Endothelial cell of umbilical vein (primary cell): Measurements from ENCODE around the gene DERL3. TPM values are rescaled to one million over a fixed set of nuclear protein-coding genes. Genes with fewer than 3 reads are reported as not detected.

Experiments
- BruUV-seq: library from RNA; stranded (reverse); fragments of 400-500 nt; replicated peaks from 2 replicates; lab custom pipeline; 2021; lab: Mats Ljungman, UMichigan
- CTCF ChIA-PET: fragments of 300-600, 350-600 bp; sonication (Branson Sonifier 250); formaldehyde crosslinking; loops from one replicate; lab custom pipeline; 2021; ENCODE audit warnings: antibody characterized with exemption, inconsistent platforms; lab: Charles Lee
- POLR2A ChIA-PET: fragments of 300-600, 350-600 bp; sonication (Branson Sonifier 250); formaldehyde crosslinking; loops from one replicate; lab custom pipeline; 2021; ENCODE audit warnings: antibody characterized with exemption, inconsistent platforms; lab: Charles Lee
- DNase-seq: peaks from one replicate; pipeline ENCODE4 v3.0.0-alpha.2; 2011; ENCODE audit warnings: low read depth, low spot score
- FAIRE-seq: peaks from 2 replicates; lab custom pipeline; 2011; peaks lifted over from hg19 to GRCh38; lab: Jason Lieb, UNC
- H2AFZ ChIP-seq: 2 replicates; pipeline ENCODE4 v1.6.0; 2012; ENCODE audit warnings: low read depth, low read length, control low read depth, inconsistent platforms
- H3K27ac ChIP-seq: 2 replicates; pipeline ENCODE4 v1.5.1; 2011; ENCODE audit warnings: low read depth, mild to moderate bottlenecking, control low read depth, low read length, moderate library complexity; ENCODE audit not compliant: insufficient read depth
- H3K27me3 ChIP-seq, 2 experiments: 2 replicates each; pipeline versions ENCODE4 v1.6.0 to v1.6.1; 2011; ENCODE audit warnings: low read length in 2 of 2, mixed read lengths in 1 of 2; ENCODE audit not compliant: control insufficient read depth in 2 of 2, insufficient read depth in 2 of 2
- H3K36me3 ChIP-seq, 2 experiments: 2 replicates in 1 of 2; 3 replicates in 1 of 2; pipeline ENCODE4 v1.5.1; 2011; ENCODE audit warnings: low read length in 2 of 2, mild to moderate bottlenecking in 1 of 2, moderate library complexity in 1 of 2; ENCODE audit not compliant: control insufficient read depth in 2 of 2, insufficient read depth in 2 of 2; ENCODE audit errors: extremely low read depth in 1 of 2
- H3K4me1 ChIP-seq: 3 replicates; pipeline ENCODE4 v1.5.1; 2011; ENCODE audit warnings: mild to moderate bottlenecking, low read length; ENCODE audit not compliant: control insufficient read depth, insufficient read depth; ENCODE audit errors: extremely low read depth
- H3K4me2 ChIP-seq: 2 replicates; pipeline ENCODE4 v1.6.1; 2011; ENCODE audit warnings: low read length, control low read depth, mixed read lengths; ENCODE audit not compliant: insufficient read depth
- H3K4me3 ChIP-seq, 3 experiments: fragments of 200-600 bp in 1 of 3; sonication (generic), shearing (Covaris generic) in 1 of 3; replicated peaks in 1 of 3; 2 replicates each; pipeline ENCODE4 v1.5.1; 2011 to 2016; ENCODE audit warnings: control low read depth in 3 of 3, low read length in 3 of 3, mild to moderate bottlenecking in 2 of 3, inconsistent platforms in 1 of 3, low read depth in 1 of 3, moderate library complexity in 1 of 3; ENCODE audit not compliant: insufficient read depth in 1 of 3
- H3K79me2 ChIP-seq: 2 replicates; pipeline ENCODE4 v1.6.0; 2012; ENCODE audit warnings: low read length, inconsistent platforms; ENCODE audit not compliant: control insufficient read depth, insufficient read depth
- H3K9ac ChIP-seq: replicated peaks from 2 replicates; pipeline ENCODE3; 2011; ENCODE audit warnings: low read length, control low read depth; ENCODE audit not compliant: insufficient read depth; ENCODE audit errors: extremely low read depth
- H3K9me1 ChIP-seq: replicated peaks from 3 replicates; pipeline ENCODE4 v1.6.0; 2011; ENCODE audit warnings: mild to moderate bottlenecking, low read length; ENCODE audit not compliant: control insufficient read depth, insufficient read depth; ENCODE audit errors: extremely low read depth
- H3K9me3 ChIP-seq: replicated peaks from 2 replicates; pipeline ENCODE4 v1.5.1; 2012; ENCODE audit warnings: low read length, inconsistent platforms; ENCODE audit not compliant: control insufficient read depth, insufficient read depth
- H4K20me1 ChIP-seq: replicated peaks from 2 replicates; pipeline ENCODE3; 2011; ENCODE audit warnings: mild to moderate bottlenecking, low read length; ENCODE audit not compliant: control insufficient read depth, insufficient read depth; ENCODE audit errors: extremely low read depth
- EZH2 ChIP-seq: IDR thresholded peaks from 2 replicates; pipeline ENCODE4 v1.6.1; 2012; ENCODE audit warnings: borderline replicate concordance, low read depth, mild to moderate bottlenecking, moderate library complexity, low read length, inconsistent platforms; ENCODE audit not compliant: severe bottlenecking
- FOS ChIP-seq: IDR thresholded peaks from 2 replicates; pipeline ENCODE4 v1.6.1; 2011; ENCODE audit warnings: mild to moderate bottlenecking, low read length, moderate library complexity, borderline replicate concordance; ENCODE audit not compliant: insufficient read depth
- GATA2 ChIP-seq: IDR thresholded peaks from 2 replicates; pipeline ENCODE4 v1.7.0; 2011; ENCODE audit warnings: low read depth, mild to moderate bottlenecking, moderate library complexity, mixed read lengths, low read length; ENCODE audit not compliant: insufficient read length, insufficient read depth
- JUN ChIP-seq: IDR thresholded peaks from 2 replicates; pipeline ENCODE4 v1.6.1; 2011; ENCODE audit warnings: borderline replicate concordance, low read depth; ENCODE audit not compliant: insufficient read length, insufficient read depth
- MYC ChIP-seq: IDR thresholded peaks from one replicate; pipeline ENCODE4 v1.6.1; 2011; ENCODE audit warnings: mild to moderate bottlenecking, low read depth, low read length
- POLR2A ChIP-seq: IDR thresholded peaks from 2 replicates; pipeline ENCODE4 v1.6.1; 2012; ENCODE audit warnings: low read depth, mild to moderate bottlenecking, control low read depth, low read length
- POLR2AphosphoS5 ChIP-seq: IDR thresholded peaks from 2 replicates; pipeline ENCODE4 v1.6.1; 2012; ENCODE audit warnings: low read depth, mild to moderate bottlenecking, control low read depth, low read length, moderate library complexity; ENCODE audit not compliant: insufficient read depth
- dilution Hi-C: fragments of 300-500 bp; cut with MboI; formaldehyde crosslinking; loops from one replicate; pipeline ENCODE4 v1.15.0; 2019; ENCODE audit warnings: low sequenced_read_pairs; ENCODE audit not compliant: extremely low pct_ligation_motif_present
- intact Hi-C: fragments of 100-400 bp; cut with micrococcal nuclease; formaldehyde crosslinking; loops from one replicate; pipeline ENCODE4 v1.10.0; 2022
- polyA plus RNA-seq, 4 experiments: library from polyadenylated mRNA; depleted of rRNA in 3 of 4; stranded (reverse) in 3 of 4; unstranded in 1 of 4; fragments of >200 nt; gene quantifications; 2 replicates each; pipeline versions ENCODE4 v1.2.1 to v1.2.3, GENCODE V29; 2011 to 2012; ENCODE audit warnings: missing spikeins in 1 of 4
- total RNA-seq: library from RNA; stranded (reverse); gene quantifications from 2 replicates; pipeline ENCODE4 v1.2.3, GENCODE V29; 2021
- TF ChIP-seq, protein P1 (sequence below): IDR thresholded peaks from 2 replicates; pipeline ENCODE4 v1.6.1; 2011; ENCODE audit not compliant: insufficient read depth, insufficient read length
- TF ChIP-seq, protein P2 (sequence below), 2 donors: IDR thresholded peaks; 1 replicate in 1 of 2; 2 replicates in 1 of 2; pipeline ENCODE4 v1.5.1; 2011; ENCODE audit warnings: low read length in 2 of 2, mild to moderate bottlenecking in 2 of 2, moderate library complexity in 2 of 2, control low read depth in 1 of 2, inconsistent platforms in 1 of 2, low read depth in 1 of 2; ENCODE audit not compliant: insufficient read depth in 1 of 2; ENCODE audit errors: extremely low read depth in 1 of 2

Gene DERL3
- total and polyA plus RNA-seq, 2 donors (not counting 3 experiments of a cell fraction or from before 2014, with no cell fraction given), result 3.4 to 3.8 TPM

DNA sequence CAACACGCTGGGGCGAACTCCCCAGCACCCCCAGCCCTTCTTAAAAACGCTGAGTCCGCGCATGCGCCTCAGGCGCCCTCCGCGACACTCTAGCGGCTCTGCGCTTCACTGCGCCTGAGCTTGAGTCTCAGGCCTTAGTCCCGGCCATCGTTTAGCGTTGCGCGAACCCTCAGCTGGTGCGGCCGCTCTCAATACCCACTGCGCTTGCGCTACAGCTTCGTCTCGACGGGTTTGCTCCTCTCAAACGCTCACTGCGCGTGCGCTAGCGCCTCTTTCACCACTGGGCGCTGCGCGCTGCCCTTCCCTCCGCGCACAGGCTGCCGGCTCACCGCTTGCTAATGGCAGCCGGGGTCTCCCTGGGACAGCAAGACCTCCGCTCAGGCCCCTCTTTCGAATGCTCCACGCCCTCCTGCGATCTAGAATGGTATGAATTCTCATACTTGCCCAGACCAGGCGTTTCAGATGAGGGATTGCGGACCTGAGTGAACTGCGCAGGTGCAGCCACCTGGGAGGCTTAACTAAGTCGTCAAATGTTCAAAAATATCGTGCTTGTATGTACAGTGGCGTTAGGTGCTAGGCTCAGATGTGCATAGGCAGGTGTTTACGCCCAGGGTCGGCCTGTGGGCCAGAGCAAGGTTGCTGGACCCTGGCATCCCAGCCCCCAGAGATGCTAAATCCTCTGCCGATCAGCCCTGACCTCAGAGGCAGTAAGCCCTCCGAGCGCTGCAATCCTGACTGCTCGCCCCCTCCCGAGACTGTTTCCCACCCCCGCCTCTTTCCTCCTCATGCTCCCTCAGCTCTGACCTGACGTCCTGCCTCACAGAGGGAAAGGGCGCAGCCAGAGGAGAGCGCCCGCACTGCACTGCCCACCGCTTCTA is 19.0 kb upstream of the DERL3 start, which contains the start of gene SLC2A11:
Gene SLC2A11 (plus strand): TSS at position 270 of the 878 bp plus-strand sequence. CDS start 125 bp downstream, at position 395.
- H3K4me3 ChIP-seq, result peak within 1 kb of the TSS; percentile 64 to 83 (median 65)
- POLR2A ChIA-PET, result interaction anchor here (0.6 to 1.6 kb wide), 4 partner anchors 30 to 338 kb away, joined by 3 to 5 read pairs (median 4); partner anchors contain the start of gene MIF
- peak within 1 kb of the TSS; percentile 96 for H3K4me2 ChIP-seq
- no peak within 1 kb of the TSS for H3K27ac ChIP-seq
- dilution Hi-C loops, result no loop called here
- H2AFZ ChIP-seq, result peak within 1 kb of the TSS; percentile 98
- intact Hi-C loops, result no loop called here
- peaks cover 15% of the 10 kb centered on the region for H3K4me1 ChIP-seq
- H4K20me1 ChIP-seq, result no peaks in the 10 kb centered on the region
- CTCF ChIA-PET, result interaction anchor here (0.6 to 2.9 kb wide), 24 partner anchors 8 to 649 kb away, joined by 3 to 71 read pairs (median 4); partner anchors contain the start of genes MIF and SMARCB1
- no TSS peak for BruUV-seq
- TF ChIP-seq MYC, result no peak
- TF ChIP-seq GATA2, result no peak
- TF ChIP-seq POLR2A, result peak; percentile 76
- TF ChIP-seq EZH2, result no peak
- TF ChIP-seq, protein P1, sequence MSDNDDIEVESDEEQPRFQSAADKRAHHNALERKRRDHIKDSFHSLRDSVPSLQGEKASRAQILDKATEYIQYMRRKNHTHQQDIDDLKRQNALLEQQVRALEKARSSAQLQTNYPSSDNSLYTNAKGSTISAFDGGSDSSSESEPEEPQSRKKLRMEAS, result no peak
- TF ChIP-seq, protein P2, sequence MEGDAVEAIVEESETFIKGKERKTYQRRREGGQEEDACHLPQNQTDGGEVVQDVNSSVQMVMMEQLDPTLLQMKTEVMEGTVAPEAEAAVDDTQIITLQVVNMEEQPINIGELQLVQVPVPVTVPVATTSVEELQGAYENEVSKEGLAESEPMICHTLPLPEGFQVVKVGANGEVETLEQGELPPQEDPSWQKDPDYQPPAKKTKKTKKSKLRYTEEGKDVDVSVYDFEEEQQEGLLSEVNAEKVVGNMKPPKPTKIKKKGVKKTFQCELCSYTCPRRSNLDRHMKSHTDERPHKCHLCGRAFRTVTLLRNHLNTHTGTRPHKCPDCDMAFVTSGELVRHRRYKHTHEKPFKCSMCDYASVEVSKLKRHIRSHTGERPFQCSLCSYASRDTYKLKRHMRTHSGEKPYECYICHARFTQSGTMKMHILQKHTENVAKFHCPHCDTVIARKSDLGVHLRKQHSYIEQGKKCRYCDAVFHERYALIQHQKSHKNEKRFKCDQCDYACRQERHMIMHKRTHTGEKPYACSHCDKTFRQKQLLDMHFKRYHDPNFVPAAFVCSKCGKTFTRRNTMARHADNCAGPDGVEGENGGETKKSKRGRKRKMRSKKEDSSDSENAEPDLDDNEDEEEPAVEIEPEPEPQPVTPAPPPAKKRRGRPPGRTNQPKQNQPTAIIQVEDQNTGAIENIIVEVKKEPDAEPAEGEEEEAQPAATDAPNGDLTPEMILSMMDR (IDR thresholded peaks at IDR 0.05; ENCODE audit: extremely low read depth in 1 of 2, insufficient read depth in 1 of 2, low read depth in 1 of 2, low read length in 2 of 2), result peak in 1 of 2 donors; percentile 32
- TF ChIP-seq JUN, result no peak
- no peak for TF ChIP-seq FOS
- peak; percentile 66 for TF ChIP-seq POLR2AphosphoS5
- no peaks in the 10 kb centered on the region for H3K9me1 ChIP-seq
- no peaks in the 10 kb centered on the region for H3K27me3 ChIP-seq
- H3K36me3 ChIP-seq, result no peaks in the 10 kb centered on the region
- FAIRE-seq (peak; percentile 98), DNase-seq (peak; percentile 98)
- no peaks in the 10 kb centered on the region for H3K9me3 ChIP-seq
- no peaks in the 10 kb centered on the region for H3K79me2 ChIP-seq
- peak within 1 kb of the TSS; percentile 60 for H3K9ac ChIP-seq
